Testis (tissue), 2 donors: ENCODE measurements around the gene C5orf47.

ENCODE experiments used
- POLR2A ChIP-seq: fragments of 450-650 bp; IDR thresholded peaks from one replicate; pipeline ENCODE4 v1.6.1; 2017; ENCODE audit warnings: antibody characterized with exemption, mild to moderate bottlenecking, moderate library complexity
- TF ChIP-seq, protein P1 (sequence below), 3 experiments: fragments of 450-650 bp in 2 of 3; fragments of 200-600 bp in 1 of 3; sonication (generic) in 1 of 3; IDR thresholded peaks; one replicate each; pipeline ENCODE4 v1.5.1; 2016 to 2019; ENCODE audit warnings: antibody characterized with exemption in 3 of 3, mild to moderate bottlenecking in 2 of 3, moderate library complexity in 1 of 3

DNA sequence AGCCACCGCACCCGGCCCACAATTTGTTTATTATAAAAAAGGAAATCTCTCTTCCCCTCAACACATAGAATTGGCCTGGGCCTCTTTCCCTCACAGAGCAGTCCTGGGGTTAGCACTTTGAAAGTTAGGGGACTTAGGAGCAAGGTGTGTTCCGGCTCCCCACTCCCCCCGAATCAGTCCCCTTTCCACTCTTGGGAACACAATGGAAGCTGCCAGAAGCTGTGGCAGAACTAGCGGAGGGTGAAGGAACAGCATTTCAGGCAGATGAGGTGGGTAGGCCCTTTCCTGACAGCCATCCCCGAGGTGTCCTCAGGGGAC is 16.4 kb upstream of the C5orf47 start:
- TF ChIP-seq, protein P1, sequence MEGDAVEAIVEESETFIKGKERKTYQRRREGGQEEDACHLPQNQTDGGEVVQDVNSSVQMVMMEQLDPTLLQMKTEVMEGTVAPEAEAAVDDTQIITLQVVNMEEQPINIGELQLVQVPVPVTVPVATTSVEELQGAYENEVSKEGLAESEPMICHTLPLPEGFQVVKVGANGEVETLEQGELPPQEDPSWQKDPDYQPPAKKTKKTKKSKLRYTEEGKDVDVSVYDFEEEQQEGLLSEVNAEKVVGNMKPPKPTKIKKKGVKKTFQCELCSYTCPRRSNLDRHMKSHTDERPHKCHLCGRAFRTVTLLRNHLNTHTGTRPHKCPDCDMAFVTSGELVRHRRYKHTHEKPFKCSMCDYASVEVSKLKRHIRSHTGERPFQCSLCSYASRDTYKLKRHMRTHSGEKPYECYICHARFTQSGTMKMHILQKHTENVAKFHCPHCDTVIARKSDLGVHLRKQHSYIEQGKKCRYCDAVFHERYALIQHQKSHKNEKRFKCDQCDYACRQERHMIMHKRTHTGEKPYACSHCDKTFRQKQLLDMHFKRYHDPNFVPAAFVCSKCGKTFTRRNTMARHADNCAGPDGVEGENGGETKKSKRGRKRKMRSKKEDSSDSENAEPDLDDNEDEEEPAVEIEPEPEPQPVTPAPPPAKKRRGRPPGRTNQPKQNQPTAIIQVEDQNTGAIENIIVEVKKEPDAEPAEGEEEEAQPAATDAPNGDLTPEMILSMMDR (IDR thresholded peaks at IDR 0.05), result no peak
- no peak for TF ChIP-seq POLR2A
